ENCODE measurements around the gene LIMS4.
"Not testable (repeated sequence)": the region's sequence is repeated elsewhere in the genome, so short reads cannot be mapped to it uniquely, and the experiment has no call there.

The LIMS4 gene

GRCh38 chr2:110472171-110473058, at the start of gene LIMS4:
TSS of gene LIMS4 (minus strand) at chr2:110472816. CDS start at chr2:110472778, 38 bp downstream.
- not testable (repeated sequence) for H3K4me3 ChIP-seq (ENCODE audit: low read length)

GRCh38 chr2:110499755-110500377, 27.2 kb upstream of the LIMS4 start:
- DNase-seq (ENCODE audit: low read depth); H3K4me3 ChIP-seq (ENCODE audit: low read length): not testable (repeated sequence)

More at GRCh38 chr2:110472171-110473058, at the start of gene LIMS4:
- not testable (repeated sequence) for DNase-seq (ENCODE audit: low read depth)

GRCh38 chr2:110496027-110496426, 23.4 kb upstream of the LIMS4 start:
- not testable (repeated sequence) for H3K4me3 ChIP-seq (ENCODE audit: low read length); DNase-seq (ENCODE audit: low read depth)

- not testable (repeated sequence) for DNase-seq (ENCODE audit: low read depth); H3K4me3 ChIP-seq (ENCODE audit: low read length)
Measured at GRCh38 chr2:110494488-110494887, 21.9 kb upstream of the LIMS4 start.

- H3K4me3 ChIP-seq (ENCODE audit: low read length); DNase-seq (ENCODE audit: low read depth): not testable (repeated sequence)
Measured at GRCh38 chr2:110488991-110489390, 16.4 kb upstream of the LIMS4 start.

GRCh38 chr2:110482697-110483096, 10.1 kb upstream of the LIMS4 start:
- DNase-seq (ENCODE audit: low read depth); H3K4me3 ChIP-seq (ENCODE audit: low read length): not testable (repeated sequence)

- H3K4me3 ChIP-seq (ENCODE audit: low read length); DNase-seq (ENCODE audit: low read depth): not testable (repeated sequence)
Measured at GRCh38 chr2:110481200-110481599, 8.6 kb upstream of the LIMS4 start.

GRCh38 chr2:110480084-110480483, 7.5 kb upstream of the LIMS4 start:
- not testable (repeated sequence) for H3K4me3 ChIP-seq (ENCODE audit: low read length); DNase-seq (ENCODE audit: low read depth)

- not testable (repeated sequence) for H3K4me3 ChIP-seq (ENCODE audit: low read length); DNase-seq (ENCODE audit: low read depth)
Measured at GRCh38 chr2:110477370-110477769, 4.8 kb upstream of the LIMS4 start.

GRCh38 chr2:110476952-110477351, 4.3 kb upstream of the LIMS4 start:
- not testable (repeated sequence) for DNase-seq (ENCODE audit: low read depth); H3K4me3 ChIP-seq (ENCODE audit: low read length)

- not testable (repeated sequence) for H3K4me3 ChIP-seq (ENCODE audit: low read length); DNase-seq (ENCODE audit: low read depth)
Measured at GRCh38 chr2:110475627-110476359, 3.2 kb upstream of the LIMS4 start.

- H3K4me3 ChIP-seq (ENCODE audit: low read length); DNase-seq (ENCODE audit: low read depth): not testable (repeated sequence)
Measured at GRCh38 chr2:110474898-110475297, 2.3 kb upstream of the LIMS4 start.

GRCh38 chr2:110473059-110473358, 393 bp upstream of the LIMS4 start:
- DNase-seq (ENCODE audit: low read depth); H3K4me3 ChIP-seq (ENCODE audit: low read length): not testable (repeated sequence)

GRCh38 chr2:110468921-110469320, 3.7 kb downstream of the LIMS4 start:
- not testable (repeated sequence) for DNase-seq (ENCODE audit: low read depth); H3K4me3 ChIP-seq (ENCODE audit: low read length)

GRCh38 chr2:110465312-110465711, 7.3 kb downstream of the LIMS4 start:
- not testable (repeated sequence) for DNase-seq (ENCODE audit: low read depth); H3K4me3 ChIP-seq (ENCODE audit: low read length)

- not testable (repeated sequence) for H3K4me3 ChIP-seq (ENCODE audit: low read length); DNase-seq (ENCODE audit: low read depth)
Measured at GRCh38 chr2:110462458-110462857, 10.2 kb downstream of the LIMS4 start.

GRCh38 chr2:110460318-110460717, 12.3 kb downstream of the LIMS4 start:
- H3K4me3 ChIP-seq (ENCODE audit: low read length); DNase-seq (ENCODE audit: low read depth): not testable (repeated sequence)

- H3K4me3 ChIP-seq (ENCODE audit: low read length); DNase-seq (ENCODE audit: low read depth): not testable (repeated sequence)
Measured at GRCh38 chr2:110457214-110457590, 15.4 kb downstream of the LIMS4 start.

- not testable (repeated sequence) for H3K4me3 ChIP-seq (ENCODE audit: low read length); DNase-seq (ENCODE audit: low read depth)
Measured at GRCh38 chr2:110456291-110457213, 16.1 kb downstream of the LIMS4 start.
